H1 (cell line): ENCODE results near the gene VPS37C. TPM values are rescaled to one million over a fixed set of nuclear protein-coding genes. Genes with fewer than 3 reads are reported as not detected.

Source experiments
- E2F6 ChIP-seq: IDR thresholded peaks from 2 replicates; pipeline ENCODE4 v1.6.1; 2012; ENCODE audit warnings: inconsistent platforms
- TAF7 ChIP-seq: optimal IDR thresholded peaks from 2 replicates; pipeline ENCODE3; 2011; ENCODE audit warnings: low read depth, mild to moderate bottlenecking, inconsistent platforms, low read length, moderate library complexity, borderline replicate concordance
- polyA plus RNA-seq, 7 experiments: library from polyadenylated mRNA; depleted of rRNA in 3 of 7; stranded (reverse) in 5 of 7; unstranded in 2 of 7; fragments of >200 nt in 5 of 7; fragments of 200-250 nt in 2 of 7; gene quantifications; 1 replicate in 5 of 7; 2 replicates in 1 of 7; 4 replicates in 1 of 7; pipeline versions ENCODE4 v1.2.1 to v1.2.3, GENCODE V29; 2011 to 2013; ENCODE audit warnings: missing spikeins in 2 of 7, mixed read lengths in 2 of 7
- total RNA-seq: library from RNA; stranded (reverse); fragmentation: NEBNext Ultra II Directional; extraction: Animal tissue kit (Norgen Biotek cat#: 25700); gene quantifications from 2 replicates; pipeline ENCODE4 v1.2.1, GENCODE V29; 2021

Gene VPS37C
- total and polyA plus RNA-seq, 2 of the 8 experiments (the other 6 are each of a cell fraction or from before 2014, with no cell fraction given) = 12.9 to 21.0 TPM

- no peak for TF ChIP-seq E2F6
- TF ChIP-seq TAF7 = no peak
Observed at GRCh38 chr11:61162092-61162941, 1.1 kb upstream of the VPS37C start (continued).
